DND-41 (cell line): Measurements from ENCODE around the gene IPO4.

ENCODE experiments used
- ATAC-seq: fragments of 200-7000 bp; cut with Tn5 transposase; 3 replicates; pipeline ENCODE4 v1.9.1; 2021; ENCODE audit warnings: low read depth; ENCODE audit not compliant: insufficient read depth
- DNase-seq: peaks from one replicate; pipeline ENCODE4 v3.0.0-alpha.2; 2020
- H2AFZ ChIP-seq: 2 replicates; pipeline ENCODE4 v1.6.0; 2012; ENCODE audit warnings: low read depth, low read length
- H3K27ac ChIP-seq: 2 replicates; pipeline ENCODE4 v1.5.1; 2012; ENCODE audit warnings: low read length, inconsistent platforms
- H3K27me3 ChIP-seq: fragments of 200-600 bp; sonication (generic); 2 replicates; pipeline ENCODE4 v1.6.0; 2012; ENCODE audit warnings: low read length, mild to moderate bottlenecking, inconsistent platforms; ENCODE audit not compliant: insufficient read depth, poor library complexity
- H3K36me3 ChIP-seq: 2 replicates; pipeline ENCODE4 v1.5.1; 2012; ENCODE audit warnings: low read length, inconsistent platforms; ENCODE audit not compliant: insufficient read depth
- H3K4me1 ChIP-seq: 2 replicates; pipeline ENCODE4 v1.5.1; 2012; ENCODE audit warnings: mild to moderate bottlenecking, low read length; ENCODE audit not compliant: insufficient read depth
- H3K4me2 ChIP-seq: 2 replicates; pipeline ENCODE4 v1.6.0; 2012; ENCODE audit warnings: mild to moderate bottlenecking, moderate library complexity, low read length, inconsistent platforms; ENCODE audit not compliant: insufficient read depth
- H3K4me3 ChIP-seq, 2 experiments: fragments of 200-600 bp in 1 of 2; shearing (Covaris generic) in 1 of 2; 2 replicates each; pipeline ENCODE4 v1.5.1; 2012 to 2016; ENCODE audit warnings: inconsistent platforms in 2 of 2, low read length in 2 of 2, mild to moderate bottlenecking in 2 of 2, low read depth in 1 of 2, moderate library complexity in 1 of 2
- H3K79me2 ChIP-seq: 2 replicates; pipeline ENCODE4 v1.6.0; 2012; ENCODE audit warnings: low read length, inconsistent platforms; ENCODE audit not compliant: insufficient read depth
- H3K9ac ChIP-seq: 2 replicates; pipeline ENCODE4 v1.6.0; 2012; ENCODE audit warnings: low read depth, mild to moderate bottlenecking, inconsistent platforms, low read length, moderate library complexity
- H3K9me3 ChIP-seq: 2 replicates; pipeline ENCODE4 v1.5.1; 2012; ENCODE audit warnings: low read length, moderate library complexity, mild to moderate bottlenecking, inconsistent platforms; ENCODE audit not compliant: insufficient read depth, severe bottlenecking
- H4K20me1 ChIP-seq: 2 replicates; pipeline ENCODE4 v1.6.0; 2012; ENCODE audit warnings: low read length; ENCODE audit not compliant: insufficient read depth
- CTCF ChIP-seq: IDR thresholded peaks from 2 replicates; pipeline ENCODE4 v1.5.1; 2012; ENCODE audit warnings: borderline replicate concordance, low read length, moderate library complexity, mild to moderate bottlenecking; ENCODE audit not compliant: poor library complexity, severe bottlenecking; ENCODE audit errors: extremely low read depth
- EZH2 ChIP-seq: IDR thresholded peaks from 3 replicates; pipeline ENCODE4 v1.6.1; 2012; ENCODE audit warnings: borderline replicate concordance, low read depth, mild to moderate bottlenecking, moderate library complexity, low read length, inconsistent platforms; ENCODE audit not compliant: severe bottlenecking

Gene IPO4

GRCh38 chr14:24188251-24189058 is at the start of gene IPO4:
IPO4 (minus strand) TSS chr14:24188816; CDS start chr14:24188787, 29 bp downstream.
- DNase-seq (peak; percentile 97), ATAC-seq (peak; percentile 93)
- Histone ChIP-seq H2AFZ (peak within 1 kb of the TSS; percentile 81), H3K27me3 (no peaks in the 10 kb centered on the region), H4K20me1 (peaks cover 9% of the 10 kb centered on the region; the same call in 1 of the 2 replicates), H3K36me3 (peaks cover 60% of the 10 kb centered on the region), H3K4me3 (peak within 1 kb of the TSS; percentile 61 to 86; a peak in 3 of 4 replicates), H3K9me3 (no peaks in the 10 kb centered on the region), H3K79me2 (peaks cover 34% of the 10 kb centered on the region), H3K4me2 (peak within 1 kb of the TSS; percentile 92), H3K4me1 (peaks cover 51% of the 10 kb centered on the region), H3K27ac (peak within 1 kb of the TSS; percentile 72), H3K9ac (peak within 1 kb of the TSS; percentile 66)
- TF ChIP-seq EZH2: no peak

GRCh38 chr14:24238123-24238522 is 49.5 kb upstream of the IPO4 start:
- Histone ChIP-seq H3K9me3 (no peaks in the 10 kb centered on the region), H4K20me1 (peaks cover 15% of the 10 kb centered on the region), H3K9ac (no peak overlapping the region), H3K27ac (no peak overlapping the region), H3K36me3 (peaks cover 75% of the 10 kb centered on the region), H3K27me3 (no peaks in the 10 kb centered on the region), H2AFZ (no peak overlapping the region), H3K79me2 (peaks cover 55% of the 10 kb centered on the region), H3K4me2 (no peak overlapping the region), H3K4me1 (peaks cover 59% of the 10 kb centered on the region), H3K4me3 (no peak overlapping the region)
- no peak for DNase-seq
- ATAC-seq: no peak
- no peak for TF ChIP-seq EZH2
- no peak for TF ChIP-seq CTCF

GRCh38 chr14:24237463-24237955 is 48.9 kb upstream of the IPO4 start:
- DNase-seq (no peak), ATAC-seq (no peak)
- Histone ChIP-seq H3K4me2 (no peak overlapping the region), H3K9ac (no peak overlapping the region), H3K36me3 (peaks cover 75% of the 10 kb centered on the region), H3K4me1 (peaks cover 60% of the 10 kb centered on the region), H3K27ac (no peak overlapping the region), H3K79me2 (peaks cover 60% of the 10 kb centered on the region), H3K4me3 (no peak overlapping the region), H3K9me3 (no peaks in the 10 kb centered on the region), H3K27me3 (no peaks in the 10 kb centered on the region), H4K20me1 (peaks cover 15% of the 10 kb centered on the region), H2AFZ (no peak overlapping the region)
- no peak for TF ChIP-seq EZH2
- TF ChIP-seq CTCF: no peak
